HepG2 (cell line): ENCODE data around the gene DNAJC11. TPM values are rescaled to one million over a fixed set of nuclear protein-coding genes. Genes with fewer than 3 reads are reported as not detected.
A peak's percentile ranks its signal among the peaks of the same experiment; 100 is the strongest.

Experiments used
- AKAP8 ChIP-seq: sonication (generic); formaldehyde crosslinking; IDR thresholded peaks from 2 replicates; pipeline ENCODE4 v1.5.1; 2020; ENCODE audit warnings: mild to moderate bottlenecking, missing genetic modification reagents
- ARID5B ChIP-seq: IDR thresholded peaks from 2 replicates; pipeline ENCODE4 v1.4.0; 2020; ENCODE audit warnings: mild to moderate bottlenecking, missing genetic modification reagents
- ATAD3A ChIP-seq: sonication (generic); formaldehyde crosslinking; IDR thresholded peaks from 2 replicates; pipeline ENCODE4 v1.4.0; 2020; ENCODE audit warnings: missing genetic modification reagents
- BRD4 ChIP-seq: sonication (generic); formaldehyde crosslinking; IDR thresholded peaks from 2 replicates; pipeline ENCODE4 v1.4.0; 2020; ENCODE audit warnings: missing genetic modification reagents
- FIP1L1 ChIP-seq: fragments of 200-400 bp; formaldehyde crosslinking; IDR thresholded peaks from 2 replicates; pipeline ENCODE4 v1.6.1; 2018; ENCODE audit warnings: low read depth, mild to moderate bottlenecking, low read length, moderate library complexity, borderline replicate concordance; ENCODE audit not compliant: insufficient read depth
- FOXM1 ChIP-seq: sonication (generic); formaldehyde crosslinking; IDR thresholded peaks from 2 replicates; pipeline ENCODE4 v1.5.0; 2020; ENCODE audit warnings: missing genetic modification reagents
- GLMP ChIP-seq: sonication (generic); formaldehyde crosslinking; IDR thresholded peaks from 2 replicates; pipeline ENCODE4 v1.9.0; 2021; ENCODE audit warnings: missing genetic modification reagents, mild to moderate bottlenecking, borderline replicate concordance
- GMEB1 ChIP-seq: sonication (generic); formaldehyde crosslinking; IDR thresholded peaks from 2 replicates; pipeline ENCODE4 v1.5.1; 2020; ENCODE audit warnings: missing genetic modification reagents, mild to moderate bottlenecking, borderline replicate concordance
- MED13 ChIP-seq: sonication (generic); formaldehyde crosslinking; IDR thresholded peaks from 2 replicates; pipeline ENCODE4 v1.5.0; 2020; ENCODE audit warnings: missing genetic modification reagents
- POLR2A ChIP-seq, 2 experiments: IDR thresholded peaks; 2 replicates each; pipeline ENCODE4 v1.6.1; 2011; ENCODE audit warnings: low read depth in 2 of 2, low read length in 2 of 2, mild to moderate bottlenecking in 1 of 2, moderate library complexity in 1 of 2; ENCODE audit not compliant: insufficient read depth in 1 of 2
- SOX5 ChIP-seq: IDR thresholded peaks from 2 replicates; pipeline ENCODE4 v1.6.1; 2016; ENCODE audit warnings: borderline replicate concordance
- SPEN ChIP-seq: sonication (generic); formaldehyde crosslinking; IDR thresholded peaks from 2 replicates; pipeline ENCODE4 v1.5.1; 2020; ENCODE audit warnings: low read depth, mild to moderate bottlenecking, missing genetic modification reagents
- THAP8 ChIP-seq: sonication (generic); formaldehyde crosslinking; IDR thresholded peaks from 2 replicates; pipeline ENCODE4 v1.5.1; 2020; ENCODE audit warnings: missing genetic modification reagents, mild to moderate bottlenecking, borderline replicate concordance
- TIGD3 ChIP-seq: sonication (generic); formaldehyde crosslinking; IDR thresholded peaks from 2 replicates; pipeline ENCODE4 v1.5.1; 2020; ENCODE audit warnings: mild to moderate bottlenecking, missing genetic modification reagents, borderline replicate concordance
- ZFP37 ChIP-seq: sonication (generic); formaldehyde crosslinking; IDR thresholded peaks from 2 replicates; pipeline ENCODE4 v1.4.0; 2020; ENCODE audit warnings: missing genetic modification reagents, borderline replicate concordance
- ZNF468 ChIP-seq: sonication (generic); formaldehyde crosslinking; IDR thresholded peaks from 2 replicates; pipeline ENCODE4 v1.8.0; 2022; ENCODE audit warnings: mild to moderate bottlenecking, moderate library complexity, missing genetic modification reagents
- ZNF552 ChIP-seq: sonication (generic); formaldehyde crosslinking; IDR thresholded peaks from 2 replicates; pipeline ENCODE4 v1.9.0; 2022; ENCODE audit warnings: missing genetic modification reagents, mild to moderate bottlenecking, borderline replicate concordance
- ZNF570 ChIP-seq: sonication (generic); formaldehyde crosslinking; IDR thresholded peaks from 2 replicates; pipeline ENCODE4 v1.4.0; 2020; ENCODE audit warnings: mild to moderate bottlenecking, missing genetic modification reagents, borderline replicate concordance
- ZNF639 ChIP-seq: conservative IDR thresholded peaks from 2 replicates; pipeline ENCODE4 v1.6.1; 2018; ENCODE audit warnings: missing genetic modification reagents
- polyA plus RNA-seq, 8 experiments: library from polyadenylated mRNA; depleted of rRNA in 3 of 8; stranded (reverse) in 7 of 8; unstranded in 1 of 8; fragments of >200 nt; fragmentation: Illumina TruSeq in 4 of 8; extraction: Trizol in 4 of 8; gene quantifications; 2 replicates each; pipeline versions ENCODE4 v1.2.1 to v1.2.3, GENCODE V29; 2011 to 2016; ENCODE audit warnings: low read depth in 4 of 8, missing spikeins in 1 of 8, mixed read lengths in 1 of 8; ENCODE audit not compliant: insufficient read depth in 1 of 8
- total RNA-seq, 5 experiments: library from RNA; depleted of rRNA; stranded (reverse); fragments of >200 nt; fragmentation: Illumina TruSeq; extraction: Trizol; gene quantifications; 2 replicates each; pipeline ENCODE4 v1.2.3, GENCODE V29; 2016; ENCODE audit warnings: low read depth in 1 of 5

Gene DNAJC11
- total and polyA plus RNA-seq, 2 of the 13 experiments (the other 11 are each of a cell fraction or from before 2014, with no cell fraction given), result 25.1 to 47.6 TPM

- TF ChIP-seq TIGD3 (no peak), THAP8 (CRISPR knock-in tag) (no peak; the same call in 1 of the 2 replicates), GLMP (no peak), FOXM1 (no peak), ATAD3A (CRISPR knock-in tag) (no peak), GMEB1 (peak; percentile 94), FIP1L1 (no peak), SOX5 (CRISPR knock-in tag) (0 out of 2 replicates have a peak, but pooled peaks have one; percentile 39), ARID5B (no peak), AKAP8 (CRISPR knock-in tag) (peak; percentile 97), POLR2A (IDR thresholded peaks at IDR 0.05; ENCODE audit: insufficient read depth in 1 of 2, low read depth in 2 of 2, low read length in 2 of 2) (peak in 1 of 2 experiments; percentile 33; a peak in 2 of 4 replicates), SPEN (CRISPR knock-in tag) (peak; percentile 34; the same call in 1 of the 2 replicates), ZNF552 (CRISPR knock-in tag) (no peak), BRD4 (CRISPR knock-in tag) (peak; percentile 48; the same call in 1 of the 2 replicates), ZNF468 (no peak), MED13 (CRISPR knock-in tag) (peak; percentile 72), ZNF570 (CRISPR knock-in tag) (no peak), ZFP37 (CRISPR knock-in tag) (no peak), ZNF639 (peak; percentile 98)
Measured at GRCh38 chr1:6613361-6614018, 88.1 kb downstream of the DNAJC11 start, which contains the start of gene PHF13 (continued).
